Astrocyte (in vitro differentiated cells and primary cell): ENCODE data around the gene MAGEB18.

Experiments used
- CTCF ChIP-seq: IDR thresholded peaks from 2 replicates; pipeline ENCODE4 v1.5.1; 2011; ENCODE audit warnings: low read depth, mild to moderate bottlenecking, inconsistent platforms, low read length, moderate library complexity; ENCODE audit not compliant: insufficient read depth
- EZH2 ChIP-seq: IDR thresholded peaks from 2 replicates; pipeline ENCODE4 v1.6.1; 2012; ENCODE audit warnings: mild to moderate bottlenecking, low read length, inconsistent platforms; ENCODE audit not compliant: insufficient read depth

- TF ChIP-seq CTCF (no peak), EZH2 (no peak)
Observed at GRCh38 chrX:26100421-26100920, 37.7 kb upstream of the MAGEB18 start.
